Effector CD4-positive, alpha-beta T cell (primary cell): Measurements from ENCODE around the gene ITCH.
"Not testable (repeated sequence)": the region's sequence is repeated elsewhere in the genome, so short reads cannot be mapped to it uniquely, and the experiment has no call there.

Experiments
- DNase-seq: peaks from one replicate; pipeline ENCODE4 v3.0.0-alpha.2; 2020

Gene ITCH

GRCh38 chr20:34514897-34515483 is 151.9 kb downstream of the ITCH start:
- DNase-seq, result no peak

GRCh38 chr20:34515484-34516246 is 152.6 kb downstream of the ITCH start:
- DNase-seq, result peak; percentile 65

- DNase-seq, result peak; percentile 97
Measured at GRCh38 chr20:34516247-34517113, 153.4 kb downstream of the ITCH start, which contains the start of gene DYNLRB1. Gene DYNLRB1 (plus strand): TSS chr20:34516422. CDS start chr20:34516459, 37 bp downstream.

- DNase-seq, result no peak
Measured at GRCh38 chr20:34517114-34517505, 154.0 kb downstream of the ITCH start.

GRCh38 chr20:34518863-34519262 is 155.8 kb downstream of the ITCH start:
- DNase-seq, result not testable (repeated sequence)

- DNase-seq, result not testable (repeated sequence)
Measured at GRCh38 chr20:34519841-34520240, 156.8 kb downstream of the ITCH start.

GRCh38 chr20:34522969-34523871 is 160.1 kb downstream of the ITCH start:
- peak; percentile 18 for DNase-seq

GRCh38 chr20:34524426-34524825 is 161.4 kb downstream of the ITCH start:
- DNase-seq, result no peak

GRCh38 chr20:34525342-34525708 is 162.3 kb downstream of the ITCH start:
- no peak for DNase-seq

- DNase-seq, result no peak
Measured at GRCh38 chr20:34525709-34526416, 162.8 kb downstream of the ITCH start.

- no peak for DNase-seq
Measured at GRCh38 chr20:34526466-34526865, 163.4 kb downstream of the ITCH start.

GRCh38 chr20:34527016-34527415 is 163.9 kb downstream of the ITCH start:
- DNase-seq, result no peak

GRCh38 chr20:34528921-34529297 is 165.8 kb downstream of the ITCH start:
- no peak for DNase-seq

- no peak for DNase-seq
Measured at GRCh38 chr20:34529742-34530141, 166.7 kb downstream of the ITCH start.

- no peak for DNase-seq
Measured at GRCh38 chr20:34530342-34530741, 167.3 kb downstream of the ITCH start.

- DNase-seq, result no peak
Measured at GRCh38 chr20:34531608-34532265, 168.7 kb downstream of the ITCH start.

GRCh38 chr20:34532320-34532719 is 169.2 kb downstream of the ITCH start:
- DNase-seq, result no peak

- DNase-seq, result no peak
Measured at GRCh38 chr20:34532756-34533155, 169.7 kb downstream of the ITCH start.

- no peak for DNase-seq
Measured at GRCh38 chr20:34534391-34535165, 171.5 kb downstream of the ITCH start.

GRCh38 chr20:34535301-34535840 is 172.3 kb downstream of the ITCH start:
- no peak for DNase-seq
